C4-2B (cell line): ENCODE results near the gene INPP4A.

Source experiments
- H3K27ac ChIP-seq: fragments of 450-650 bp; 2 replicates; pipeline ENCODE4 v1.5.1; 2017
- CTCF ChIP-seq: fragments of 450-650 bp; conservative IDR thresholded peaks from 2 replicates; pipeline ENCODE4 v1.5.1; 2017; ENCODE audit warnings: mild to moderate bottlenecking
- ZFX ChIP-seq: fragments of 450-650 bp; IDR thresholded peaks from 2 replicates; pipeline ENCODE4 v1.6.1; 2017

INPP4A gene

GRCh38 chr2:98469862-98470544 is 25.3 kb downstream of the INPP4A start:
- no peak overlapping the region for H3K27ac ChIP-seq
- TF ChIP-seq ZFX (no peak), CTCF (no peak)

- H3K27ac ChIP-seq, result no peak overlapping the region
- TF ChIP-seq CTCF (no peak), ZFX (no peak)
These were observed 26.2 kb downstream of the INPP4A start for GRCh38 chr2:98470851-98471255.

GRCh38 chr2:98471402-98472131 is 26.9 kb downstream of the INPP4A start:
- TF ChIP-seq CTCF (no peak), ZFX (no peak)
- H3K27ac ChIP-seq, result no peak overlapping the region

GRCh38 chr2:98472132-98472650 is 27.5 kb downstream of the INPP4A start:
- H3K27ac ChIP-seq, result no peak overlapping the region
- TF ChIP-seq CTCF, result no peak
- no peak for TF ChIP-seq ZFX

GRCh38 chr2:98472961-98473746 is 28.5 kb downstream of the INPP4A start:
- H3K27ac ChIP-seq, result no peak overlapping the region
- TF ChIP-seq CTCF (no peak), ZFX (no peak)

- no peak for TF ChIP-seq ZFX
- no peak for TF ChIP-seq CTCF
These were observed 29.5 kb downstream of the INPP4A start for GRCh38 chr2:98473995-98474780.

More at GRCh38 chr2:98473995-98474780, 29.5 kb downstream of the INPP4A start:
- no peak overlapping the region for H3K27ac ChIP-seq
